SW480 (cell line): ENCODE results near the gene SWT1.
"Not testable (repeated sequence)": the region's sequence is repeated elsewhere in the genome, so short reads cannot be mapped to it uniquely, and the experiment has no call there.

ENCODE experiments used
- DNase-seq: peaks from one replicate; pipeline ENCODE4 v3.0.0-alpha.2; 2016; ENCODE audit warnings: low spot score

SWT1 gene

DNA sequence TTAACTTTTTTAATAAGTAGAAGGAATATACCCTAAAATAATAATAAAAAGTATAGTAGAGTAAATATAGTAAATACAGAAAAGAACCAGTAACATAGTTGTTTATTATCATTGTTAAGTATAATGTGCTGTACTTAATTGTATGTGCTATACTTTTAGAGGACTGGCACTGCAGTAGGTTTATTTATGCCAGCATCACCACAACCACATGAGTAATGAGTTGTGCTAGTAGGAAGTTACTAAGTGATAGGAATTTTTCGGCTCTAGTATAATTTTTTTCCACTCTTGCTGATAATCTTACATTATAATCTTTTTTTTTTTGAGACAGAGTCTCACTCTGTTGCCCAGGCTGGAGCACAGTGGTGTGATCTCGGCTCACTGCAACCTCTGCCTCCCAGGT lies 88.5 kb downstream of the SWT1 start:
- no peak for DNase-seq

GRCh38 chr1:185249563-185249962 lies 92.6 kb downstream of the SWT1 start:
- no peak for DNase-seq

DNA sequence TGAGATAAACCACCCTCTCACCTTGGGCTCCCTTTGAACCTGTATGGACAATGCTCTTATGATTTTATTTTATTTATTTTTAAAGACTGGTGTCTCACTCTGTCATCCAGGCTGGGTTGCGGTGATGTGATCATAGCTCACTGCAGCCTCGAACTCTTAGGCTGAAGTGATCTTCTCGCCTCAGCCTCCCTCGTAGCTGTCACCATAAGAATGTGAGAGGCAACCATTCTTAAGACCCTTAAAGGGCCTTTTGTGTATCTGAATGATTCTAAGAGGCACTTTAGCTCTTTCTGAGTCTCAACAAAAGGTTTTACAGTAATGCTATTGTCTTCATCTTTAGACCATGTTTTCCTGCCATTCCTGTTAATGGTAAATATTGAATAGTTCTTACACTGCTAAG lies 93.1 kb downstream of the SWT1 start:
- no peak for DNase-seq

- DNase-seq = not testable (repeated sequence)
Measured at GRCh38 chr1:185251928-185252327, 95.0 kb downstream of the SWT1 start.

DNA sequence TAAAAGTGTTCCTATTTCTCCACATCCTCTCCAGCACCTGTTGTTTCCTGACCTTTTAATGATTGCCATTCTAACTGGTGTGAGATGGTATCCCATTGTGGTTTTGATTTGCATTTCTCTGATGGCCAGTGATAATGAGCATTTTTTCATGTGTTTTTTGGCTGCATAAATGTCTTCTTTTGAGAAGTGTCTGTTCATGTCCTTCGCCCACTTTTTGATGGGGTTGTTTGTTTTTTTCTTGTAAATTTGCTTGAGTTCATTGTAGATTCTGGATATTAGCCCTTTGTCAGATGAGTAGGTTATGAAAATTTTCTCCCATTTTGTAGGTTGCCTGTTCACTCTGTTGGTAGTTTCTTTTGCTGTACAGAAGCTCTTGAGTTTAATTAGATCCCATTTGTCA lies 95.4 kb downstream of the SWT1 start:
- not testable (repeated sequence) for DNase-seq

DNA sequence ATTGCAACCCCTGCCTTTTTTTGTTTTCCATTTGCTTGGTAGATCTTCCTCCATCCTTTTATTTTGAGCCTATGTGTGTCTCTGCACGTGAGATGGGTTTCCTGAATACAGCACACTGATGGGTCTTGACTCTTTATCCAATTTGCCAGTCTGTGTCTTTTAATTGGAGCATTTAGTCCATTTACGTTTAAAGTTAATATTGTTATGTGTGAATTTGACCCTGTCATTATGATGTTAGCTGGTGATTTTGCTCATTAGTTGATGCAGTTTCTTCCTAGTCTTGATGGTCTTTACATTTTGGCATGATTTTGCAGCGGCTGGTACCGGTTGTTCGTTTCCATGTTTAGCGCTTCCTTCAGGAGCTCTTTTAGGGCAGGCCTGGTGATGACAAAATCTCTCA lies 98.6 kb downstream of the SWT1 start:
- not testable (repeated sequence) for DNase-seq

- peak; percentile 63 for DNase-seq
Measured at GRCh38 chr1:185257116-185257949, 100.4 kb downstream of the SWT1 start.

DNA sequence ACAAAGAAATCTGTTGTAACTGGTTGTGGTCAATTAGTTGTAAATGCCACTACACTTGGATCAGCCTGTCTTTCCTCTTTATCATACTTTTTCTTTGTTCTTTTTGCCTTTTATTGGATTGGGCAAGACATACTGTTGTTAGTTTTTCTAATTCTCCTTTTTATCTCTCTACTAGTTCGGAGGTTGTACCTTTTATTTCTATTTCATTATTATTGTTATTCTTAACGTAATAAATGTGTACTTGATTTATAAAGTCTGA lies 100.9 kb downstream of the SWT1 start:
- DNase-seq = peak; percentile 70

GRCh38 chr1:185258676-185259075 lies 101.7 kb downstream of the SWT1 start:
- no peak for DNase-seq

DNA sequence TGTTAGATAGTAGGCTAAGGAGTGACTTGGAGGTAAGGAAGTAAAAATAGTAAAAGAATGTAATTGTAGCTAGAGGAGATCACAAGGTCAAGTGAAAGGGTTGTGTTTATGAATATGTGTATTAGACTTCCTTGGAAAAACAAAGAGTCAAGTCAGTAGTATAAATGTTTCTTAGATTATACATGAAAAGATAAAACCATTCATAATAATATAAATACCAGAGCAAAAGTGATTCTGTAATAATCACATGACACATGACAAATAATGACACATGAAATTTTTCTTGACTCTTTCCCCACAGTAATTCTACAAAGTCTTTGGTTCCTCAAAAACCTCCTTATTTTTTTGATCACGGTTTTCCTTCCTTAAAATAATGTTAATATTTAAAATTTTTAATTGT lies 103.6 kb downstream of the SWT1 start:
- no peak for DNase-seq

GRCh38 chr1:185262151-185262550 lies 105.2 kb downstream of the SWT1 start:
- DNase-seq = no peak

DNA sequence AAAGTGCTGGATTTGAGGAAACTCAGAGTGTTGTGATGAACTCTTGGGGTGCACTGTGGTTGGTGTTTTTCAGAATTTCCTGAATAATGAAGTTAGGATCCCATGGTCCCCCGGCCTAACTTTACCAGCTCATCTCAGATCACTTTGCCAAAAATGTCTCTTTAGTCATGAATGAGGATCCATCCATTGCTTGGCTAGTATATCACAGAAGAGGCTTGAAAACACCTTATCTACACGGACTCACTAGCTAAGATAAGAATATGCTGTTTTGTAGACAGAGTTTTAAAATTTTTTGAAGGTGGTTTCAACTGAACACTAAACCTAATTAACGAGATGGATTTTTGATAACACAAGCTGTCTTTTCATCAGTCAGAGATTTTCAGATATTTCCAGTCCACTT lies 106.3 kb downstream of the SWT1 start:
- DNase-seq = no peak

GRCh38 chr1:185263780-185264179 lies 106.8 kb downstream of the SWT1 start:
- no peak for DNase-seq

DNA sequence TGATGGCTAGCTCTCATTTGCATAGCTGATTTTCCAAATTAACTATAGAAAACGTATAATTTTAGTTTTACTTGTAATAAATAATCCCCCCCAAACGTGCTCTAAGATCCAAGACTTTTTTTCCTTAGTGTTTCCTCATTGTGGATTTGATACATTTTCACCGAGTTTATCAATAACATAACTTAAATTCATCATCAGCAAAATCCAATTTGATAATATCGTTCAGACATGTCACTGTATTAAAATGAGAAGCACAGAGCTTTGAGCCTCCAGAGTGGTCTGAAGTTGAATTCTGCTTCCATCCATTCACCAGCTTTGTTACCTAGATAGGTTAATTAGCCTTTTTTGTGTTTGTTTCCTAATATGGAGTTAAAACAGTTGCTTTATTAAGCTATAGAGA lies 108.3 kb downstream of the SWT1 start:
- DNase-seq = no peak

GRCh38 chr1:185267301-185267700 lies 110.3 kb downstream of the SWT1 start:
- DNase-seq = no peak

- no peak for DNase-seq
Measured at GRCh38 chr1:185267701-185268100, 110.7 kb downstream of the SWT1 start.

DNA sequence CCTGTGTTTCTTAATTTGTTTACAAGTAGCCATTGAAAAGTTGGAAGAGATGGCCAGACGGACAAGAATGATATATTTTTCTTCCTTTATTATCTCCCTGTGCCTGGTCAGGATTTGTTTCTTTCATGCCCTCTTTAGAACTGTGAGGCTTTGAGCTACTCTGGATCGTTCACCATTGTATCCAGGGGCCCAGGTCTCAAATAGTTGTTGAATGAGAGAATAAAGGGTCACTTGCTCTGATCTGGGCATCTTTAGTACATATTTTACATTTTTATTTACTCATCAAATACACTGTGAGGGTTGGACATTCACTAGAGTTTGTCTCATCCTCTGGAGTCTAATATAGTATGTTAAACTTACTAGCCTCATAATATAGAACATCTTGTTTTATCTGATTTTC lies 111.4 kb downstream of the SWT1 start:
- DNase-seq = no peak

- DNase-seq = no peak
Measured at GRCh38 chr1:185271921-185272320, 115.0 kb downstream of the SWT1 start.

DNA sequence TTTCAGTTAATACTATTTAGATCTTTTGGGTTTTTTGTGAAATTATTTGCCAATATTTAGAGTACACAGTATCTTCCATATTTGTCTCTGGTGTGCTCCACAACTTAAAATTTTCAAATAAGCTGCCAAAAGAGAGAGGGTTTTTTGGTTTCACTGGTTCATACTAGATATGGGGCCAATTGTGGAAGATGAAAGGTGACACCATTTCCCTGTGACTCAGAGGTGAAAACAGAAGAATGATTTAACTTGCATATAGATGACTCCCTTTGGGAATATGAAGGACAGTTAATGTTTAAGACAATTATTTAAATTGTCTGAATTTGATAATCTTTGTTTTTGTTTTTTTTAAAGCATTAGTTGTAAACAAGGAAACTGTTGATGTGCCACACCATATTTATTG lies 122.6 kb downstream of the SWT1 start:
- no peak for DNase-seq

DNA sequence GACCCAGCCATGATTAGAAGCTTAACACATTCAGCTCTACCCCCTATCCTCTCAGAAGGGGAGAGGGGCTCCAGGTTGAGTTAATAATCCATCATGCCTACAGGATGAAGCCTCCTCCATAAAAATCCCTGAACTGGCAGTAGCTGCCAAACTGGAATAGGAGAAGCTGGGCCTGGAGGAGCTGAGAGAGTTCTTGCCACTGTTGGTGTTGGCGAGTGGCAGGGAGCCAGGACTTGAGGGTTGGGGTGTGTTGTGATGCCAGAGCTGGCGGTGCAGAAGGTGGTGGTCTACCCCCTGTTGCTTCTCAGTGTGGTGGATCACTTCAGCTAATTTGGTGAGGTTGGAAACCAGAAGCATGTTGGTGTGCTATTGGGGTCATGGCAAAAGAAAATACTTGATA lies 123.6 kb downstream of the SWT1 start:
- no peak for DNase-seq

GRCh38 chr1:185281245-185281644 lies 124.3 kb downstream of the SWT1 start:
- peak; percentile 16 for DNase-seq

DNA sequence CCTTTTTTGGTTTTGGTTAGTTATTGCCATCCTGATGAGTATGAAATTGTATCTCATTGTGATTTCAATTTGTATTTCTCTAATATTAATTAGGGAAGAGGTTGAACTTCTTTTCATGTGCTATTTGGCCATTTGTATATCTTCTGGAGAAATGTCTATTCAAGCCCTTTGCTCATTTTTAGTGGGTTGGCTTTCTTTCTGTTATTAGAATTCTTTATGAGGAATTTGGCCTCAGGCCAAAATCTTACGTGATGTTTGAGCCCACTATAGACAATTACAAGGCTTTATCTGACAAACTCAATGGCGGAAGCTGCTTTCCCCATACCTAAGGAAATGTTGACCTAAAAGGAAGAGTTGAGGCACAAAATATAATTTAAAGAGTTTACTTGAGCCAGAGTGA lies 127.1 kb downstream of the SWT1 start:
- no peak for DNase-seq

GRCh38 chr1:185284533-185285276 lies 127.7 kb downstream of the SWT1 start:
- DNase-seq = no peak

GRCh38 chr1:185287451-185287850 lies 130.5 kb downstream of the SWT1 start:
- DNase-seq = no peak
